Measurements from ENCODE around the gene TLCD1.
A peak's percentile ranks its signal among the peaks of the same experiment; 100 is the strongest.

Gene TLCD1

DNA sequence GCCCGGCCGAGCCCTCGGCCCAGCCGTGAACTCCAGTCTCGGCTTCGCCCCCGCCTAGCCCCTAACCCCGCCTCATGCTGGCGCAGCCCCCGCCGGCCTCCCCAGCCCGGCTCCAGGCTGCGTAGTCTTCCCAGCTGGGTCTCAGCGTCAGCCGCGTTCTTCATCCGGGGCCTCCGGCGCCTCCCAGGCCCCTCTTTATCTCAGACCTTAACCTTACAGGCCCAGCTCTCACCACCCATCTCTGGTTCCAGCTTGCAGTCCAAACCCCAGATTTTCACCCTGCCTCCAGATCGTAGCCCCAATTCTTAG is 14.4 kb downstream of the TLCD1 start, which contains the start of gene PROCA1:
Gene PROCA1 (minus strand): TSS at position 166 of the 309 bp plus-strand sequence. CDS start 228 bp downstream, outside the sequence.
- Histone ChIP-seq H3K4me3 (ENCODE audit: low read depth in 1 of 2, low read length in 2 of 2) (peak within 1 kb of the TSS; percentile 37 to 58; a peak in 3 of 4 replicates), H3K36me3 (ENCODE audit: insufficient read depth, low read length) (no peaks in the 10 kb centered on the region), H3K9ac (ENCODE audit: low read depth, low read length) (peak within 1 kb of the TSS; percentile 68), H2AFZ (ENCODE audit: low read depth, low read length) (peak within 1 kb of the TSS; percentile 83), H3K9me3 (ENCODE audit: insufficient read depth, low read length, severe bottlenecking) (no peaks in the 10 kb centered on the region), H3K79me2 (ENCODE audit: insufficient read depth, low read length) (peaks cover 10% of the 10 kb centered on the region), H4K20me1 (ENCODE audit: insufficient read depth, low read length) (no peaks in the 10 kb centered on the region), H3K4me2 (ENCODE audit: insufficient read depth, low read length) (peak within 1 kb of the TSS; percentile 69), H3K4me1 (ENCODE audit: insufficient read depth, low read length) (peaks cover 28% of the 10 kb centered on the region), H3K27me3 (ENCODE audit: insufficient read depth, low read length, poor library complexity) (no peaks in the 10 kb centered on the region), H3K27ac (ENCODE audit: low read length) (peak within 1 kb of the TSS; percentile 84)
- TF ChIP-seq EZH2 (IDR thresholded peaks at IDR 0.05; ENCODE audit: borderline replicate concordance, low read depth, low read length, severe bottlenecking): no peak
- TF ChIP-seq, protein P1, sequence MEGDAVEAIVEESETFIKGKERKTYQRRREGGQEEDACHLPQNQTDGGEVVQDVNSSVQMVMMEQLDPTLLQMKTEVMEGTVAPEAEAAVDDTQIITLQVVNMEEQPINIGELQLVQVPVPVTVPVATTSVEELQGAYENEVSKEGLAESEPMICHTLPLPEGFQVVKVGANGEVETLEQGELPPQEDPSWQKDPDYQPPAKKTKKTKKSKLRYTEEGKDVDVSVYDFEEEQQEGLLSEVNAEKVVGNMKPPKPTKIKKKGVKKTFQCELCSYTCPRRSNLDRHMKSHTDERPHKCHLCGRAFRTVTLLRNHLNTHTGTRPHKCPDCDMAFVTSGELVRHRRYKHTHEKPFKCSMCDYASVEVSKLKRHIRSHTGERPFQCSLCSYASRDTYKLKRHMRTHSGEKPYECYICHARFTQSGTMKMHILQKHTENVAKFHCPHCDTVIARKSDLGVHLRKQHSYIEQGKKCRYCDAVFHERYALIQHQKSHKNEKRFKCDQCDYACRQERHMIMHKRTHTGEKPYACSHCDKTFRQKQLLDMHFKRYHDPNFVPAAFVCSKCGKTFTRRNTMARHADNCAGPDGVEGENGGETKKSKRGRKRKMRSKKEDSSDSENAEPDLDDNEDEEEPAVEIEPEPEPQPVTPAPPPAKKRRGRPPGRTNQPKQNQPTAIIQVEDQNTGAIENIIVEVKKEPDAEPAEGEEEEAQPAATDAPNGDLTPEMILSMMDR (IDR thresholded peaks at IDR 0.05; ENCODE audit: borderline replicate concordance, extremely low read depth, low read length, poor library complexity, severe bottlenecking): no peak
- DNase-seq (no peak), ATAC-seq (ENCODE audit: insufficient read depth, low read depth) (peak; percentile 58)

DNA sequence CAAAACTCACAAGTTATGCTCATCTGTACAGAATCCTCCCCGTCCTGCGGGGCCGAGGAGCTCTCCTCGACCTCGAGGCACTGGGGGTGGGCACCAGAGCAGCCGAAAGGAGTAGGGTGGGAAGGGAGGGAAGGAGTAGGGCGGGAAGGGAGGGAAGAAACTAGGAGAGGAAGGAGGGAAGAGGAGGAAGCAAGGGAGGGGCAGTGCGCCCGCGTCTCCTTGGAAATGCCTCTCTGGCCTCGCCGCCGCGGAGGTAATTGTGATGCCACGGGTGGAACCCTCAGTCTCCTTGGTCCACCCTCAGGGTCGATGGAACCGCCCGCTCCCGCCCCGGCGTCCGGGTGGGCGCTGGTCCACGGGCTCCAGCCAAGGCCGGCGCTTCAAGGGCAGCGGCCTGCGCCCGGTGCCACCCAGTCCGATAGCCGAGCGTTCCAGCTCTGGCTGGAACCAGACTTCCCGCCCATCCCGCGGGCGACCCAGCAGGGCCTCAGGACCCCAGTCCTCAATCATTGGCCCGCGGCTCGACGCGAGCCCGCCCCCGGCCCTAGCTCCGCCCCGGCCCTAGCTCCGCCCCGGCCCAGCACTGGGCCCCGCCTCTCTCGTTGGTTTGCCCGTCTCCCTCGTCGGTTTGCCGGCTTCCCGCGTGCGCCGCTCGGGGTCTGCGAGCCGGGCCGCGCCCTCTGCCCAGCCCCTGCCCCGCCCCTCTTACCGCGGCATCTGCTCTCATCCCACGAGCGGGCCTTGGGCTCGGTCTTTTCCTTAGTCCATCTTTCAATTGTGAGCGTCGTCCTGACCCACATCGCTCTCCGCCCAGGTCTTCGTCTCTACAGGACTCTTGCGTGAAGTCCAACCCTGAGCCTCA is 14.9 kb downstream of the TLCD1 start:
- Histone ChIP-seq H2AFZ (ENCODE audit: low read depth, low read length) (peak overlapping the region; percentile 83), H3K4me1 (ENCODE audit: insufficient read depth, low read length) (peaks cover 28% of the 10 kb centered on the region), H3K27ac (ENCODE audit: low read length) (peak overlapping the region; percentile 84), H3K27me3 (ENCODE audit: insufficient read depth, low read length, poor library complexity) (no peaks in the 10 kb centered on the region), H3K4me2 (ENCODE audit: insufficient read depth, low read length) (peak overlapping the region; percentile 69), H3K9ac (ENCODE audit: low read depth, low read length) (peak overlapping the region; percentile 68), H3K79me2 (ENCODE audit: insufficient read depth, low read length) (peaks cover 10% of the 10 kb centered on the region), H3K36me3 (ENCODE audit: insufficient read depth, low read length) (peaks cover 4% of the 10 kb centered on the region; the same call in 1 of the 2 replicates), H4K20me1 (ENCODE audit: insufficient read depth, low read length) (no peaks in the 10 kb centered on the region), H3K9me3 (ENCODE audit: insufficient read depth, low read length, severe bottlenecking) (no peaks in the 10 kb centered on the region), H3K4me3 (ENCODE audit: low read depth in 1 of 2, low read length in 2 of 2) (peak overlapping the region; percentile 37 to 58; a peak in 3 of 4 replicates)
- DNase-seq: peak; percentile 97
- ATAC-seq (ENCODE audit: insufficient read depth, low read depth): peak; percentile 89
- TF ChIP-seq, protein P1 (IDR thresholded peaks at IDR 0.05; ENCODE audit: borderline replicate concordance, extremely low read depth, low read length, poor library complexity, severe bottlenecking): no peak
- TF ChIP-seq EZH2 (IDR thresholded peaks at IDR 0.05; ENCODE audit: borderline replicate concordance, low read depth, low read length, severe bottlenecking): no peak

DNA sequence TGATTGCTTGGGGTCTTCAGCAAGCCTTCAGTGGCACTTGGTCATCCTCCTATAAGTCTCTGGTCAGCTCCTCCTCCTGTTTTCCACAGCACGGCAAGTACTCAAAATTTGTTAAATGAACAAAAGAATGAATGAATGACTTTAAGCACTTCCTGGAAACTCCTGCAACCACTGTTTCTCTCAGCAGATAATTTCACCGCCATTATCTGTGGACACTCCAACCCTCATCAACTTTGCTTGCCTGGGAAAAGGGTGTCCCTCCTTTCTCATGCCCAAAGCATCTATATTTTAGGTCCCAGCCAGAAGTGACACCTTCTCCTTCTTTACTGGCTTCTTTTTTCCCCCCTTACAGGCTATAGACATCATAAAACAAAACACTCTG is 18.7 kb downstream of the TLCD1 start:
- no peak for ATAC-seq (ENCODE audit: insufficient read depth, low read depth)
- Histone ChIP-seq H3K4me2 (ENCODE audit: insufficient read depth, low read length) (no peak overlapping the region), H3K27ac (ENCODE audit: low read length) (no peak overlapping the region)

More for the DNA sequence above, 18.7 kb downstream of the TLCD1 start:
- Histone ChIP-seq H3K27me3 (ENCODE audit: insufficient read depth, low read length, poor library complexity) (no peaks in the 10 kb centered on the region), H3K9ac (ENCODE audit: low read depth, low read length) (no peak overlapping the region), H3K36me3 (ENCODE audit: insufficient read depth, low read length) (peaks cover 23% of the 10 kb centered on the region), H2AFZ (ENCODE audit: low read depth, low read length) (no peak overlapping the region), H3K79me2 (ENCODE audit: insufficient read depth, low read length) (peaks cover 10% of the 10 kb centered on the region), H4K20me1 (ENCODE audit: insufficient read depth, low read length) (0 out of 2 replicates have a peak, but pooled peaks cover 4% of the 10 kb centered on the region), H3K4me3 (ENCODE audit: low read depth in 1 of 2, low read length in 2 of 2) (no peak overlapping the region), H3K4me1 (ENCODE audit: insufficient read depth, low read length) (peaks cover 20% of the 10 kb centered on the region), H3K9me3 (ENCODE audit: insufficient read depth, low read length, severe bottlenecking) (no peaks in the 10 kb centered on the region)
- no peak for DNase-seq
- TF ChIP-seq EZH2 (IDR thresholded peaks at IDR 0.05; ENCODE audit: borderline replicate concordance, low read depth, low read length, severe bottlenecking): no peak
- TF ChIP-seq, protein P1 (IDR thresholded peaks at IDR 0.05; ENCODE audit: borderline replicate concordance, extremely low read depth, low read length, poor library complexity, severe bottlenecking): no peak
